Measurements from ENCODE around the gene CHRND. TPM values are rescaled to one million over a fixed set of nuclear protein-coding genes. Genes with fewer than 3 reads are reported as not detected.

The CHRND gene
- total RNA-seq, 3 donors from 2014 or later (not counting 1 experiment from before 2014, with no cell fraction given), result not detected

- Mint-ChIP-seq H3K36me3 (no peaks in the 10 kb centered on the region), H3K27ac (no peak overlapping the region), H3K9me3 (no peaks in the 10 kb centered on the region), H3K27me3 (ENCODE audit: low read depth in 2 of 2) (peaks cover 14 to 40% of the 10 kb centered on the region in 2 donors), H3K4me3 (no peak overlapping the region), H3K4me1 (peaks cover 0 to 8% of the 10 kb centered on the region in 2 donors)
- intact Hi-C loops (cut with micrococcal nuclease), result no loop called here
- ATAC-seq, result no peak
- TF ChIP-seq CTCF (IDR thresholded peaks at IDR 0.05), result no peak
- no peaks in the 10 kb centered on the region for H3K36me3 ChIP-seq (ENCODE audit: control insufficient read depth, insufficient read depth, low read length)
- H3K4me1 ChIP-seq (ENCODE audit: control insufficient read depth, insufficient read depth, low read length), result peaks cover 3% of the 10 kb centered on the region
- H3K4me3 ChIP-seq (ENCODE audit: low read length), result no peak overlapping the region
- H3K27ac ChIP-seq (ENCODE audit: low read length), result no peak overlapping the region
- no peak for DNase-seq
- peaks cover 17% of the 10 kb centered on the region for H3K27me3 ChIP-seq (ENCODE audit: control insufficient read depth, insufficient read depth, low read length)
- no peaks in the 10 kb centered on the region for H3K9me3 ChIP-seq (ENCODE audit: control insufficient read depth, insufficient read depth, low read length)
- 47% methylated on average over 10 of the region's 10 CpGs for WGBS (ENCODE audit: insufficient coverage)
These were observed 20.1 kb upstream of the CHRND start for GRCh38 chr2:232505856-232506255.

GRCh38 chr2:232506709-232507108, 19.3 kb upstream of the CHRND start:
- H3K36me3 ChIP-seq (ENCODE audit: control insufficient read depth, insufficient read depth, low read length), result no peaks in the 10 kb centered on the region
- TF ChIP-seq CTCF (IDR thresholded peaks at IDR 0.05), result no peak
- 81% methylated on average over 4 of the region's 4 CpGs for WGBS (ENCODE audit: insufficient coverage)
- ATAC-seq (no peak), DNase-seq (no peak)
- no peaks in the 10 kb centered on the region for H3K9me3 ChIP-seq (ENCODE audit: control insufficient read depth, insufficient read depth, low read length)
- peaks cover 3% of the 10 kb centered on the region for H3K4me1 ChIP-seq (ENCODE audit: control insufficient read depth, insufficient read depth, low read length)
- no peaks in the 10 kb centered on the region for H3K9me3 Mint-ChIP-seq
- intact Hi-C loops (cut with micrococcal nuclease), result no loop called here
- H3K27me3 Mint-ChIP-seq (ENCODE audit: low read depth in 2 of 2), result peaks cover 14 to 39% of the 10 kb centered on the region in 2 donors
- H3K27ac ChIP-seq (ENCODE audit: low read length), result no peak overlapping the region
- no peaks in the 10 kb centered on the region for H3K36me3 Mint-ChIP-seq
- H3K27me3 ChIP-seq (ENCODE audit: control insufficient read depth, insufficient read depth, low read length), result peaks cover 17% of the 10 kb centered on the region
- no peak overlapping the region for H3K4me3 Mint-ChIP-seq
- H3K27ac Mint-ChIP-seq, result no peak overlapping the region
- no peak overlapping the region for H3K4me3 ChIP-seq (ENCODE audit: low read length)
- peaks cover 0 to 8% of the 10 kb centered on the region in 2 donors for H3K4me1 Mint-ChIP-seq

GRCh38 chr2:232508251-232508650, 17.7 kb upstream of the CHRND start:
- Histone ChIP-seq H3K4me1 (ENCODE audit: control insufficient read depth, insufficient read depth, low read length) (peaks cover under 1% of the 10 kb centered on the region), H3K27me3 (ENCODE audit: control insufficient read depth, insufficient read depth, low read length) (peaks cover 12% of the 10 kb centered on the region), H3K4me3 (ENCODE audit: low read length) (no peak overlapping the region), H3K27ac (ENCODE audit: low read length) (no peak overlapping the region), H3K36me3 (ENCODE audit: control insufficient read depth, insufficient read depth, low read length) (no peaks in the 10 kb centered on the region), H3K9me3 (ENCODE audit: control insufficient read depth, insufficient read depth, low read length) (no peaks in the 10 kb centered on the region)
- no peak for DNase-seq
- Mint-ChIP-seq H3K9me3 (no peaks in the 10 kb centered on the region), H3K27ac (no peak overlapping the region), H3K4me1 (peaks cover 0 to 3% of the 10 kb centered on the region in 2 donors), H3K27me3 (ENCODE audit: low read depth in 2 of 2) (peaks cover 15 to 32% of the 10 kb centered on the region in 2 donors), H3K36me3 (no peaks in the 10 kb centered on the region), H3K4me3 (no peak overlapping the region)
- intact Hi-C loops (cut with micrococcal nuclease), result no loop called here
- TF ChIP-seq CTCF (IDR thresholded peaks at IDR 0.05), result no peak
- WGBS (ENCODE audit: insufficient coverage), result 83% methylated on average over 7 of the region's 7 CpGs
- ATAC-seq, result no peak

GRCh38 chr2:232511336-232511890, 14.5 kb upstream of the CHRND start:
- no peak for ATAC-seq
- H3K27me3 Mint-ChIP-seq (ENCODE audit: low read depth in 2 of 2), result peaks cover 12 to 15% of the 10 kb centered on the region in 2 donors
- no peak overlapping the region for H3K4me3 Mint-ChIP-seq
- no peaks in the 10 kb centered on the region for H3K27me3 ChIP-seq (ENCODE audit: control insufficient read depth, insufficient read depth, low read length)
- no peaks in the 10 kb centered on the region for H3K36me3 ChIP-seq (ENCODE audit: control insufficient read depth, insufficient read depth, low read length)
- no peak overlapping the region for H3K27ac ChIP-seq (ENCODE audit: low read length)
- no peak for DNase-seq
- H3K4me1 Mint-ChIP-seq, result no peaks in the 10 kb centered on the region
- no peaks in the 10 kb centered on the region for H3K9me3 ChIP-seq (ENCODE audit: control insufficient read depth, insufficient read depth, low read length)
- no peak for TF ChIP-seq CTCF (IDR thresholded peaks at IDR 0.05)
- no peaks in the 10 kb centered on the region for H3K4me1 ChIP-seq (ENCODE audit: control insufficient read depth, insufficient read depth, low read length)
- H3K4me3 ChIP-seq (ENCODE audit: low read length), result no peak overlapping the region
- no peaks in the 10 kb centered on the region for H3K36me3 Mint-ChIP-seq
- intact Hi-C loops (cut with micrococcal nuclease), result no loop called here
- no peak overlapping the region for H3K27ac Mint-ChIP-seq
- H3K9me3 Mint-ChIP-seq, result no peaks in the 10 kb centered on the region
- 74% methylated on average over 11 of the region's 11 CpGs for WGBS (ENCODE audit: insufficient coverage)
